Panc1 (cell line): ENCODE measurements around the gene TMEM14C. TPM values are rescaled to one million over a fixed set of nuclear protein-coding genes. Genes with fewer than 3 reads are reported as not detected.

Source experiments
- ATAC-seq: fragments of 200-7000 bp; cut with Tn5 transposase; 2 replicates; pipeline ENCODE4 v1.9.1; 2020; ENCODE audit warnings: mild to moderate bottlenecking, moderate library complexity
- BruUV-seq: library from RNA; stranded (reverse); fragments of 400-500 nt; replicated peaks from 2 replicates; lab custom pipeline; 2021; lab: Mats Ljungman, UMichigan
- CTCF ChIA-PET: fragments of 300-600 bp; sonication (Branson Sonifier 250); formaldehyde crosslinking; loops from one replicate; lab custom pipeline; 2022; ENCODE audit warnings: antibody characterized with exemption; lab: Charles Lee
- POLR2A ChIA-PET: fragments of 300-600 bp; sonication (Branson Sonifier 250); formaldehyde crosslinking; loops from one replicate; lab custom pipeline; 2022; ENCODE audit warnings: antibody characterized with exemption; lab: Charles Lee
- DNase-seq: peaks from one replicate; pipeline ENCODE4 v3.0.0-alpha.2; 2010; ENCODE audit warnings: low read depth, low spot score
- H3K27ac ChIP-seq: 2 replicates; pipeline ENCODE4 v1.5.1; 2011; ENCODE audit warnings: mild to moderate bottlenecking, low read length, inconsistent platforms
- H3K27me3 ChIP-seq: fragments of 200-500 bp; sonication (Bioruptor generic); 2 replicates; pipeline ENCODE4 v1.6.0; 2014; ENCODE audit warnings: low read length, inconsistent platforms; ENCODE audit not compliant: control insufficient read depth, insufficient read depth
- H3K36me3 ChIP-seq: fragments of 200-500 bp; sonication (Bioruptor generic); 2 replicates; pipeline ENCODE4 v1.5.1; 2014; ENCODE audit warnings: inconsistent platforms, mild to moderate bottlenecking, low read length, moderate library complexity; ENCODE audit not compliant: control insufficient read depth, insufficient read depth
- H3K4me1 ChIP-seq: 2 replicates; pipeline ENCODE4 v1.5.1; 2011; ENCODE audit warnings: inconsistent platforms, mild to moderate bottlenecking, low read length, moderate library complexity; ENCODE audit not compliant: control insufficient read depth, insufficient read depth
- H3K4me3 ChIP-seq, 2 experiments: 2 replicates each; pipeline ENCODE4 v1.5.1; 2011 to 2012; ENCODE audit warnings: low read depth in 2 of 2, low read length in 2 of 2, mild to moderate bottlenecking in 2 of 2, inconsistent platforms in 1 of 2, moderate library complexity in 1 of 2
- H3K9me3 ChIP-seq: fragments of 200-500 bp; sonication (Bioruptor generic); 2 replicates; pipeline ENCODE4 v1.5.1; 2014; ENCODE audit warnings: low read depth, mild to moderate bottlenecking, inconsistent platforms, low read length, moderate library complexity; ENCODE audit not compliant: control insufficient read depth, insufficient read depth
- POLR2AphosphoS5 ChIP-seq: IDR thresholded peaks from 2 replicates; pipeline ENCODE4 v1.6.1; 2012; ENCODE audit warnings: mild to moderate bottlenecking, low read depth, low read length, moderate library complexity
- SIN3A ChIP-seq: IDR thresholded peaks from 2 replicates; pipeline ENCODE4 v1.6.1; 2012; ENCODE audit warnings: low read depth, mild to moderate bottlenecking, low read length, moderate library complexity, borderline replicate concordance; ENCODE audit not compliant: insufficient read depth
- TCF7L2 ChIP-seq: IDR thresholded peaks from 2 replicates; pipeline ENCODE4 v1.6.1; 2011; ENCODE audit warnings: mild to moderate bottlenecking, low read depth, low read length, inconsistent platforms
- in situ Hi-C: cut with HindIII; loops from 2 replicates; pipeline ENCODE4 v1.10.0; 2016; ENCODE audit warnings: low sequenced_read_pairs, low pct_unique_long_range_greater_than_20kb
- intact Hi-C: fragments of 100-400 bp; cut with micrococcal nuclease; formaldehyde crosslinking; loops from one replicate; pipeline ENCODE4 v1.10.0; 2022; ENCODE audit not compliant: unreplicated experiment
- total RNA-seq: library from RNA; stranded (reverse); gene quantifications from one replicate; pipeline ENCODE4 v1.2.1, GENCODE V29; 2021; ENCODE audit not compliant: unreplicated experiment
- TF ChIP-seq, protein P1 (sequence below), 2 experiments: IDR thresholded peaks; 2 replicates each; pipeline ENCODE4 v1.6.1; 2011 to 2012; ENCODE audit warnings: low read depth in 2 of 2, control low read depth in 1 of 2, low read length in 1 of 2, mild to moderate bottlenecking in 1 of 2, moderate library complexity in 1 of 2; ENCODE audit not compliant: insufficient read depth in 1 of 2
- TF ChIP-seq, protein P2 (sequence below): fragments of 450-650 bp; IDR thresholded peaks from 2 replicates; pipeline ENCODE4 v1.5.1; 2017; ENCODE audit warnings: mild to moderate bottlenecking

The TMEM14C gene
- total RNA-seq, 1 experiment from 2014 or later, result 159 TPM

DNA sequence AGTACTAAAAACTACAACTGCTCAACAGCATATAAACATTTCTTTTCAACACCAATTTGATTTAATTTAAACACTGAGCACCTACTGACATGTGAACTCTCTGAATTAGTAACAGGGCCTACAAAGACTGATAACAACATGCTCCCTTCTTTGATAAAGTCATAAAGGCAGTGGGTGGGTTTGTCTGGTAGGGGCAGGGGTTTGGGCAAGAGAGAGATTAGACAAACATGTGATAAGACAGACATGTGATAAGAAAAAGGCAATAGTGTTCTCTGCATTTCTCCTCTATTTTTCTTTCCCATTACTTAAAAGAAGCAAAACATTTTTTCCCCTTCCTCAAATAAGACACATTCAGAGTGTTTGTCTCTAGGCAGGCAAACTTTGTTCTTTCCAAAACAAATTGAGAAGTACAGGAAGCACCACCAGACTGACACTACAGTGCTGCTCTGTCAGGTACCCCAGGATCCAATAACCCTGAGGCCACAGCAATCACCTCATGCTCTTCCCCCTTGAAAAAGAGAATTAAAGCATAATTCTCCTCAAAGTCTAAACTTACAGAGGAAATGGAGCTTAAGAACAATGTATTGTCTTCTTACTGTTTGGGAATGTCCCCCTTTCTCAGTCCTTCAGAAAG lies 40.4 kb upstream of the TMEM14C start:
- DNase-seq, result no peak
- in situ Hi-C loops, result no loop called here
- no peak for TF ChIP-seq TCF7L2
- Histone ChIP-seq H3K9me3 (no peaks in the 10 kb centered on the region), H3K36me3 (no peaks in the 10 kb centered on the region), H3K4me3 (no peak overlapping the region), H3K27me3 (no peaks in the 10 kb centered on the region), H3K27ac (no peak overlapping the region), H3K4me1 (no peaks in the 10 kb centered on the region)
- BruUV-seq, result no TSS peak
- intact Hi-C loops, result no loop called here
- ChIA-PET CTCF (no interaction called here), POLR2A (no interaction called here)
- no peak for ATAC-seq

- no peaks in the 10 kb centered on the region for H3K27me3 ChIP-seq
- BruUV-seq, result no TSS peak
- no peaks in the 10 kb centered on the region for H3K4me1 ChIP-seq
- ChIA-PET POLR2A (no interaction called here), CTCF (no interaction called here)
- no peaks in the 10 kb centered on the region for H3K9me3 ChIP-seq
- H3K4me3 ChIP-seq, result no peak overlapping the region
- no peak for ATAC-seq
- H3K27ac ChIP-seq, result no peak overlapping the region
- intact Hi-C loops (no loop called here), in situ Hi-C loops (no loop called here)
- no peak for DNase-seq
- H3K36me3 ChIP-seq, result no peaks in the 10 kb centered on the region
- TF ChIP-seq TCF7L2 (no peak), SIN3A (no peak), POLR2AphosphoS5 (no peak)
- TF ChIP-seq, protein P1, sequence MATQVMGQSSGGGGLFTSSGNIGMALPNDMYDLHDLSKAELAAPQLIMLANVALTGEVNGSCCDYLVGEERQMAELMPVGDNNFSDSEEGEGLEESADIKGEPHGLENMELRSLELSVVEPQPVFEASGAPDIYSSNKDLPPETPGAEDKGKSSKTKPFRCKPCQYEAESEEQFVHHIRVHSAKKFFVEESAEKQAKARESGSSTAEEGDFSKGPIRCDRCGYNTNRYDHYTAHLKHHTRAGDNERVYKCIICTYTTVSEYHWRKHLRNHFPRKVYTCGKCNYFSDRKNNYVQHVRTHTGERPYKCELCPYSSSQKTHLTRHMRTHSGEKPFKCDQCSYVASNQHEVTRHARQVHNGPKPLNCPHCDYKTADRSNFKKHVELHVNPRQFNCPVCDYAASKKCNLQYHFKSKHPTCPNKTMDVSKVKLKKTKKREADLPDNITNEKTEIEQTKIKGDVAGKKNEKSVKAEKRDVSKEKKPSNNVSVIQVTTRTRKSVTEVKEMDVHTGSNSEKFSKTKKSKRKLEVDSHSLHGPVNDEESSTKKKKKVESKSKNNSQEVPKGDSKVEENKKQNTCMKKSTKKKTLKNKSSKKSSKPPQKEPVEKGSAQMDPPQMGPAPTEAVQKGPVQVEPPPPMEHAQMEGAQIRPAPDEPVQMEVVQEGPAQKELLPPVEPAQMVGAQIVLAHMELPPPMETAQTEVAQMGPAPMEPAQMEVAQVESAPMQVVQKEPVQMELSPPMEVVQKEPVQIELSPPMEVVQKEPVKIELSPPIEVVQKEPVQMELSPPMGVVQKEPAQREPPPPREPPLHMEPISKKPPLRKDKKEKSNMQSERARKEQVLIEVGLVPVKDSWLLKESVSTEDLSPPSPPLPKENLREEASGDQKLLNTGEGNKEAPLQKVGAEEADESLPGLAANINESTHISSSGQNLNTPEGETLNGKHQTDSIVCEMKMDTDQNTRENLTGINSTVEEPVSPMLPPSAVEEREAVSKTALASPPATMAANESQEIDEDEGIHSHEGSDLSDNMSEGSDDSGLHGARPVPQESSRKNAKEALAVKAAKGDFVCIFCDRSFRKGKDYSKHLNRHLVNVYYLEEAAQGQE (IDR thresholded peaks at IDR 0.05; ENCODE audit: insufficient read depth in 1 of 2, low read depth in 2 of 2, low read length in 1 of 2), result no peak
- TF ChIP-seq, protein P2, sequence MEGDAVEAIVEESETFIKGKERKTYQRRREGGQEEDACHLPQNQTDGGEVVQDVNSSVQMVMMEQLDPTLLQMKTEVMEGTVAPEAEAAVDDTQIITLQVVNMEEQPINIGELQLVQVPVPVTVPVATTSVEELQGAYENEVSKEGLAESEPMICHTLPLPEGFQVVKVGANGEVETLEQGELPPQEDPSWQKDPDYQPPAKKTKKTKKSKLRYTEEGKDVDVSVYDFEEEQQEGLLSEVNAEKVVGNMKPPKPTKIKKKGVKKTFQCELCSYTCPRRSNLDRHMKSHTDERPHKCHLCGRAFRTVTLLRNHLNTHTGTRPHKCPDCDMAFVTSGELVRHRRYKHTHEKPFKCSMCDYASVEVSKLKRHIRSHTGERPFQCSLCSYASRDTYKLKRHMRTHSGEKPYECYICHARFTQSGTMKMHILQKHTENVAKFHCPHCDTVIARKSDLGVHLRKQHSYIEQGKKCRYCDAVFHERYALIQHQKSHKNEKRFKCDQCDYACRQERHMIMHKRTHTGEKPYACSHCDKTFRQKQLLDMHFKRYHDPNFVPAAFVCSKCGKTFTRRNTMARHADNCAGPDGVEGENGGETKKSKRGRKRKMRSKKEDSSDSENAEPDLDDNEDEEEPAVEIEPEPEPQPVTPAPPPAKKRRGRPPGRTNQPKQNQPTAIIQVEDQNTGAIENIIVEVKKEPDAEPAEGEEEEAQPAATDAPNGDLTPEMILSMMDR, result no peak
Observed at GRCh38 chr6:10684618-10685017, 38.3 kb upstream of the TMEM14C start.

DNA sequence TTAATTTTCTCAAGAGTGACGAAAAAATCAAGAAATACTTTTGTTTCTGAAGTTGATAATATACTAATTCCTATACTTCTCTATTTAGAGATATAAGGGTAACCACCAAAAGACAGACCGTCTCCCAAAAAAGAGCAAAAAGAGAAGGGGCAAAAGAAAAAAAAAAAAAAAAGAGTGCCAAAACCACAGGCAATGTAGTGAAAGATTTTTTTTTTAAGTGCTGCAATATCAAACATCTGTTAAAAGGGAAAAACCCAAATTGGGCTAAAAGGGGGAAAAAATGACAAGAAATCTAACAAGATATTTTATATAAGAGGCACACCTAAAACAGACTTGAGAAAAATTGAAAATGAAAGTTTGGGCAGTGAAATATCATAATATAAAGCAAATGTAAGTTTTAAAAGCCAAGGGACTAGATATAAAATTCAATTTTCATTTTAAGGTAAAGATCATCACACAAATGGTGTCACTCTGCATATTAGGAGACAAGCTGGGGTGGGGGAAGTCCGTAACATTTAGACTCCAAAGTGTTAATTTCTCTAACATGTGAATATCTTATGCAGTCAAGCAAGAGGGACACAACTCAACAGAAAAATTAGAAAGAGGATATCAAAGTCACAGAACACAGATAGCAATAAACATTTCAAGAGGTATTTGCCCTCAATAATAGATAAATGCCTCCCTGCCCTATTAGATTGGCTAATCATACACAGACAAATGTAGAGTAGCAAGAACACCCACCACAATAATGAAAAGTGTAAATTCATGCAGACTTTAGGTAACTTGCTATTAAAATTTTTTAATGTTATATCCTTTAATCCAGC lies 37.6 kb upstream of the TMEM14C start:
- Histone ChIP-seq H3K27me3 (no peaks in the 10 kb centered on the region), H3K9me3 (no peaks in the 10 kb centered on the region), H3K4me3 (no peak overlapping the region), H3K36me3 (no peaks in the 10 kb centered on the region), H3K4me1 (no peaks in the 10 kb centered on the region), H3K27ac (no peak overlapping the region)
- intact Hi-C loops, result no loop called here
- DNase-seq, result no peak
- in situ Hi-C loops, result no loop called here
- no peak for TF ChIP-seq TCF7L2
- TF ChIP-seq SIN3A, result no peak
- no peak for TF ChIP-seq POLR2AphosphoS5
- TF ChIP-seq, protein P1 (IDR thresholded peaks at IDR 0.05; ENCODE audit: insufficient read depth in 1 of 2, low read depth in 2 of 2, low read length in 1 of 2), result no peak
- no peak for ATAC-seq
- POLR2A ChIA-PET, result no interaction called here
- no TSS peak for BruUV-seq
- CTCF ChIA-PET, result no interaction called here
